Lower leg skin (tissue), 3 donors: ENCODE results near the gene SKOR2.

Experiments
- CTCF ChIP-seq, 3 donors: fragments of 450-650 bp; IDR thresholded peaks; one replicate each; pipeline ENCODE4 v1.5.1; 2016; ENCODE audit warnings: antibody characterized with exemption in 3 of 3, mild to moderate bottlenecking in 3 of 3, moderate library complexity in 2 of 3
- POLR2A ChIP-seq, 2 donors: fragments of 450-650 bp; IDR thresholded peaks; one replicate each; pipeline ENCODE4 v1.6.1; 2016 to 2017; ENCODE audit warnings: antibody characterized with exemption in 2 of 2, mild to moderate bottlenecking in 1 of 2, moderate library complexity in 1 of 2

- TF ChIP-seq CTCF (IDR thresholded peaks at IDR 0.05), result no peak
- TF ChIP-seq POLR2A (IDR thresholded peaks at IDR 0.05), result no peak
Measured at GRCh38 chr18:47247416-47248114, 3.9 kb downstream of the SKOR2 start.
